Measurements from ENCODE around the gene DNAJB9.
"Not testable (repeated sequence)": the region's sequence is repeated elsewhere in the genome, so short reads cannot be mapped to it uniquely, and the experiment has no call there.

The DNAJB9 gene

DNA sequence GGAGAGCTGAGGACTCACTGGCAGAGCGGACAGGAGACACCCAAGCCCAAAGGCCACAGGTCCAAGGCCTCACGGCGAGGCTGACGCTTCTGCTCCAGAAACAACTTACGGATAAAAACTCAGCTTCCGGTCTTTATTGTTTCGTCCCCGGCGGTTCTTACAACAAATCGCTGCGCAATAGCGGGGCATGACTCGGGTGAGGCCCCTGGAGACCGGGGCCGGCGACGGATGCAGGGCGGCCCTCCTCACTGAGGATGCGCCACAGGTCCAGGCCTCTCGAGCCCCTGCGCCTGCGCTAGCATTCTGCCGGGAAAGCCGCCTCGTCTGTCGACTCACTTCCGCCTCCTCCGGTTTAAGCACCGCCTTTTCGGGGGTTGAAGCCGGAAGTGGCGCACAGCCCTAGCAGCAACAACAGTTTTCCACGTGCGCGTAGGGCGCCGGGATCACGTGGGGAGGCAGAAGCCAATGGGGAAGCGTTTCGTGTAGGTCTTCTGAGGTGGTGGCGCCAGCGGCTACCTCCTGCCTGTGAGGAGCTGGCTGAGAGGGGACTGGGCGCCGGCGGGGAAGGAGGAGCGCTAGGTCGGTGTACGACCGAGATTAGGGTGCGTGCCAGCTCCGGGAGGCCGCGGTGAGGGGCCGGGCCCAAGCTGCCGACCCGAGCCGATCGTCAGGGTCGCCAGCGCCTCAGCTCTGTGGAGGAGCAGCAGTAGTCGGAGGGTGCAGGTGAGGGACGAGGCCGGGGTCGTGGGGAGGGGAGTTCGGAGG lies at the start of gene DNAJB9, which contains the start of gene THAP5:
Gene DNAJB9, plus strand, starts transcription at position 494 of the 765 bp plus-strand sequence. CDS start 1,853 bp downstream, outside the sequence.
Gene THAP5, minus strand, starts transcription at position 326 of the 765 bp plus-strand sequence. Its CDS starts 137 bp downstream, at position 189.
- peak; percentile 100 for DNase-seq (ENCODE audit: low spot score)

DNA sequence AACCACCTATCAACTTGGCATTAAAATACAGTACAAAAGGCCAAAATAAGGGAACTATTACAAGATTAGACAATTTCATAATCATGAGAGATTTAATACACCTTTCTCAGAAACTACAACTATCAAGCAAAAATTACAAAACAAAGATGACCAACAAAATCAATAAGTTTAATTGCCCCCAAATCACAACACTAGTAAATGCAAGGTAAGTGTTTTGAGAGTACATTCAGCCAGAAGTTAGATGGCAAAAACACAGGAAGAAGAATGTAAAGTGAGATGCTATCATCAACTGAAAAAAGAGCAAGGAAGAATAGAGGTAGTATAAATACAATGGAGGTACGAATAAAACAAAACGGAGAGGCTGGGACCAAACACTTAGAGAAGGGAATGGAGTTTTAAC lies 46.9 kb upstream of the DNAJB9 start:
- no peak for DNase-seq (ENCODE audit: low spot score)

- no peak for DNase-seq (ENCODE audit: low spot score)
These were observed 44.2 kb upstream of the DNAJB9 start for GRCh38 chr7:108525327-108525984.

GRCh38 chr7:108525985-108526767 lies 43.5 kb upstream of the DNAJB9 start, which contains the start of gene PNPLA8:
PNPLA8 (minus strand) TSS chr7:108526135; CDS start chr7:108515491, 10,644 bp downstream.
- DNase-seq (ENCODE audit: low spot score) = peak; percentile 100

DNA sequence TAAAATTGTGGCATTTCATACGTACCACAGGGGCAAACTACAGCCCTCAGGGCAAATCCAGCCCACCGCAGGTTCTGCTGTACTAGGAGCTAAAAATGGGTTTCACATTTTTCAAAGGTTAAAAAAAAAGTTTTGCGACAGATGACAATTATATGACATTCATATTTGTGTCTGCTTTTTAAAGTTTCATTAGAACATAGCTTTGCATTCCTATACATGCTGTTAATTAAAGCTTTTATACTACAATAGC lies 43.0 kb upstream of the DNAJB9 start:
- DNase-seq (ENCODE audit: low spot score) = no peak

DNA sequence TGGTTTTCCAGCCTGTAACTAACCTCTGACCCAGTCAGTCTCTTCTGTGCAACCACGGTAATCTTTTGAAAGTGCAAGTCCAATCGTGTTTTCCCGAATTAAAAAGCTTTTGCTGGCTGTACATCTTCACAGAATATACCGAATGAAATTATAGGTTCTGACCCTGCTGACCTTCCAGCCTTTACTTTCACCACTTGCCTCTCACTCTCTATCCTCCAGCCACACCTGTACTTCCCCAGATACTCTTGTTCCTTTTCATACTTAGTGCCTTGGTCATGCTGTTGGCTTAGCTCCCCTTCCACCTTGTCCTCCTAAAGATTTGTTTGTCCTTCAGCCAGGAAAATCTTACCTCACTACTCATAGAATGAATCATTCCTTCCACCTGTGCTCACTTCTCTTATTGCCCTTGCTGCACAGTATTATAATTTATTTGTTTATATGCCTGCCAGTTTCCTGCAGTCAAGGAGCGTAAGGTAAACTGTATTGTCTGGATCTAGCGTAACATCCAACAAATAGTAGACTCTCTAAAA lies 41.4 kb upstream of the DNAJB9 start:
- no peak for DNase-seq (ENCODE audit: low spot score)

DNA sequence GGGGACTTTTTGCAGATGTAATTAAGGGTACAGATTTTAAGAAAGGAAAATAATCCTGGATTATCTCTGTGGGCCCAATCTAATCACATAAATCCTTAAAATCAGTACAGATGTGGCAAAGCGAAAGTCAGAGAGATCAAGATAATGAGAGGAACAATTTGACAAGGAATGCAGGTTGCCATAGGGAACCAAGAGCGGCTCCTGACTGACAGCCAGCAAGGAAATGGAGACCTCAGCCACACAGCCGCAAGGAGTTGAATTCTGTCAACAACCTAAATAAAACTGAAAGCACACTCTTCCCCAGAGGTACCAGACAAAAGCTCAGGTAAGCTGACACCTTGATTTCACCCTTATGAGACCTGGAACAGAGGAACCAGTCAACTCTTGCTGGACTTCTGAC lies 40.3 kb upstream of the DNAJB9 start:
- DNase-seq (ENCODE audit: low spot score) = no peak

DNA sequence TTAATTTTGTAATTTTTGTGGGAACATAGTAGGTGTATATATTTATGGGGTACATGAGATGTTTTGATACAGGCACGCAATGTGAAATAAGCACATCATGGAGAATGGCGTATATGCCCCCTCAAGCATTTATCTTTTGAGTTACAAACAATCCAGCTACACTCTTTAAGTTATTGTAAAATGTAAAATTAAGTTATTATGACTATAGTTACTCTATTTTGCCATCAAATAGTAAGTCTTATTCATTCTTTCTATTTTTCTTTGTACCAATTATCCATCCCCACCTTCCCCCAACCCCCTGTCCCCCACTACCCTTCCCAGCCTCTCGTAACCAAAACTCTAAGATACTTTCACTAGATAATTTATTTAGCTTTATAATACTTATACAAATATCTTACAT lies 36.0 kb upstream of the DNAJB9 start:
- DNase-seq (ENCODE audit: low spot score) = no peak

GRCh38 chr7:108535257-108535656 lies 34.4 kb upstream of the DNAJB9 start:
- DNase-seq (ENCODE audit: low spot score) = no peak

- DNase-seq (ENCODE audit: low spot score) = no peak
These were observed 33.9 kb upstream of the DNAJB9 start for GRCh38 chr7:108535744-108536143.

GRCh38 chr7:108537229-108537628 lies 32.4 kb upstream of the DNAJB9 start:
- no peak for DNase-seq (ENCODE audit: low spot score)

DNA sequence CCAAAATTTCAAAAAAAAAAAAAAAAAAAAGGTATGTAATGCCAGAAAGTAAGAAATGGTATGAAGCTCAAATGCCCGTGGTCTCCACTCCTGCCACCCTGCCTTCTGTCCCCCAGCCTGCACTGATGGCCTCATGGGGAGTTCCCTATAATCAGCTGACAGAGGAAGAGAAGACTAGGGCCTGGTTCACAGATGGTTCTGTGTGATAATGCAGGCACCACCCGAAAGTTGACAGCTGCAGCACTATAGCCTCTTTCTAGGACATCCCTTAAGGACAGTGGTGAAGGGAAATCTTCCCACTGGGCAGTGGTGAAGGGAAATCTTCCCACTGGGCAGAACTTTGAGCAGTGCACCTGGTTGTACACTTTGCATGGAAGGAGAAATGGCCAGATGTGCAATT lies 31.4 kb upstream of the DNAJB9 start:
- not testable (repeated sequence) for DNase-seq (ENCODE audit: low spot score)

DNA sequence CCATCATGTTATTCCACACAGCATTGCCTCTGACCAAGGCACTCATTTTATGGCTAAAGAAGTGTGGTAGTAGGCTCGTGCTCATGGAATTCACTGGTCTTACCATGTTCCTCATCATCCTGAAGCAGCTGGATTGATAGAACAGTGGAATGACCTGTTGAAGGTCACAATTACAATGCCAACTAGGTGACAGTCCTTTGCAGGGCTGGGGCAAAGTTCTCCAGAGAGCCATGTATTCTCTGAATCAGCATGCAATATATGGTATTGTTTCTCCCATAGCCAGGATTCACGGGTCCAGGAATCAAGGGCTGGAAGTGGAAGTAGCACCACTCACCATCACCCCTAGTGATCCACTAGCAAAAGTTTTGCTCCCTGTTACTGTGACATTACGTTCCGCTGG lies 31.0 kb upstream of the DNAJB9 start:
- DNase-seq (ENCODE audit: low spot score) = not testable (repeated sequence)

DNA sequence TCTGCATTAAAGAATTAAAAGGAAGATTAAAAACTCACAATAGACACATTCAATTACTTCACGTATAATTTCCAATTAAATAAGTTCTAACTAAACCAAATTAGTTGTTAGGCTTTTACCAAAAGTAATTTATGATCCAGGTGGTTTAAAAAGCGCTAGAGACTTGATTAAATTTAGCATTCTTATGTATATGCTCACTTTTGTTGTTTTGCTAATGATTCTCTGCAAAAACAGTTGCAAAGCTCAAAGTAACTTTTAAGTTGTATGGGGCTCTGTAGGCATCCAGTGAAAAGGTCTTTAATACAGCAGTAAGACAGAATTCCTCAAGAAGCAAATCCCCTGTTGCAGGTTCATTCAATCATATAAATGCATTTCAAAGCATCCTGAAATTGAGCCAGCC lies 28.2 kb upstream of the DNAJB9 start:
- DNase-seq (ENCODE audit: low spot score) = no peak

GRCh38 chr7:108548141-108548896 lies 21.4 kb upstream of the DNAJB9 start:
- DNase-seq (ENCODE audit: low spot score) = not testable (repeated sequence)

DNA sequence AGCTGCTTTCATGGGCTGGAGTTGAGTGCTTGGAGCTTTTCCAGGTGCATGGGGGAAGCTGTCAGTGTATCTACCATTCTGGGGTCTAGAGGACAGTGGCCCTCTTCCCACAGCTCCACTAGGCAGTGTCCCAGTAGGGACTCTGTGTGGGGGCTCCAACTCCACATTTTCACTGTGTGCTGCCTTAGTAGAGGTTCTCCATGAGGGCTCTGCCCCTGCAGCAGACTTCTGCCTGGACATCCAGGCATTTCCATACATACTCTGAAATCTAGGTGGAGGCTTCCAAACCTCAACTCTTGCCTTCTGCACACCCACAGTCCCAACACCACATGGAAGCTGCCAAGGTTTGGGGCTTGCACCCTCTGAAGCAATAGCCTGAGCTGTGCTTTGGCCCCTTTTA lies 13.0 kb upstream of the DNAJB9 start:
- not testable (repeated sequence) for DNase-seq (ENCODE audit: low spot score)

DNA sequence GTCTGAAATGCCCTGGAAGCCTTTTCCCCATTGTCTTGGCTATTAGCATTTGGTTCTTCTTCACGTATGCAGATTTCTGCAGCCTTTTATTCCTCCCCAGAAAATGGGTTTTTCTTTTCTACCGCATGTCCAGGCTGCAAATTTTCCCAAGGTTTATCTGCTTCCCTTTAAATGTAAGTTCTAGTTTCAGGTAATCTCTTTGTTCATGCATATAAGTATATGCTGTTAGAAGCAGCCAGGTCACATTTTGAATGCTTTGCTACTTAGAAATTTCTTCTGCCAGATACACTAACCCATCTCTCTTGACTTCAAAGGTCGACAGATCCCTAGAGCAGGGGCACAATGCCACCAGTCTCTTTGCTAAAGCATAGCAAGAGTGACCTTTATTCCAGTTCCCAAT lies 12.5 kb upstream of the DNAJB9 start:
- DNase-seq (ENCODE audit: low spot score) = no peak

- no peak for DNase-seq (ENCODE audit: low spot score)
These were observed 12.1 kb upstream of the DNAJB9 start for GRCh38 chr7:108557617-108558016.

- DNase-seq (ENCODE audit: low spot score) = no peak
These were observed 10.4 kb upstream of the DNAJB9 start for GRCh38 chr7:108559253-108559652.

DNA sequence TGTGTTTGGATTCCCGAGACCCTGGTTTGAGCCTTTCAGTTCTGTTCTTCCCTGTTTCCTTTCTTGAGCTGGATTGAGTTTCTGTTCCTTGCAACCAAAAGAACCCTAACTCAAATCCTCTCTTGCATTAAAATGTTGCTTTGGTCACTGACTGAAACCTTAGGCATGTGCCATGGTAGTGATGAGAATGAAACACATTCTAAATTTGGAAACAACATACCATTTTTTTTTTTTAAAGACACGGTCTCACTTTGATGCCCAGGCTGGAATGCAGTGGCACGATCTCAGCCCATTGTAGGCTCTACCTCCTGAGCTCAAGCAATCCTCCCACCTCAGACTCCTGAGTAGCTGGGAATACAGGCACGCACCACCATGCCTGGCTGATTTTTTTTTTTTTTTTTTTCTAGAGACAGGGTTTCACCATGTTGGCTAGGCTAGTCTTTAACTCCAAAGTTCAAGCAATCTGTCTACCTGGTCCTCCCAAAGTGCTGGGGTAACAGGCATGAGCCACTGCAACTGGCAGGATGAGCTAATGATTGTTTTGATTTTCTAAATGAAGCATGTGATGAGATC lies 8.5 kb upstream of the DNAJB9 start:
- DNase-seq (ENCODE audit: low spot score) = no peak

- DNase-seq (ENCODE audit: low spot score) = no peak
These were observed 3.7 kb upstream of the DNAJB9 start for GRCh38 chr7:108565987-108566386.
